ENCODE data around the gene TNFRSF1A.

Gene TNFRSF1A

GRCh38 chr12:6341417-6342139 is at the start of gene TNFRSF1A:
TNFRSF1A (minus strand) TSS chr12:6342076; CDS start chr12:6341814, 262 bp downstream.
- DNase-seq (ENCODE audit: low read depth in 2 of 2) = peak; percentile 25 to 32

DNA sequence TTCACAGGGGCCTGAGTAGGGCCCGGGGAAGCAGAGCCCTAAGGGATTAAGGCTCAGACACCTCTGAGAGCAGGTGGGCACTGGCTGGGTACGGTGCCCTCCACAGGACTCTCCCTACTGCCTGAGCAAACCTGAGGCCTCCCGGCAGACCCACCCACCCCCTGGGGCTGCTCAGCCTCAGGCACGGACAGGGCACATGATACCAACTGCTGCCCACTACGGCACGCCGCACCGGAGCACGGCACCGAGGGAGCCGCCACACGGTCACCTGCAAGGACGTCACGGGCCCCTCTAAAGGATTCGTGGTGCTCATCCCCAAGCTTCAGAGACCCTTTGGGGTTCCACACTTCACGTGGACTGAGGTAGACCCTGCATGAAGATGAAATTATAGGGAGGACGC is 49.1 kb upstream of the TNFRSF1A start:
- DNase-seq (ENCODE audit: low read depth in 2 of 2) = no peak

DNA sequence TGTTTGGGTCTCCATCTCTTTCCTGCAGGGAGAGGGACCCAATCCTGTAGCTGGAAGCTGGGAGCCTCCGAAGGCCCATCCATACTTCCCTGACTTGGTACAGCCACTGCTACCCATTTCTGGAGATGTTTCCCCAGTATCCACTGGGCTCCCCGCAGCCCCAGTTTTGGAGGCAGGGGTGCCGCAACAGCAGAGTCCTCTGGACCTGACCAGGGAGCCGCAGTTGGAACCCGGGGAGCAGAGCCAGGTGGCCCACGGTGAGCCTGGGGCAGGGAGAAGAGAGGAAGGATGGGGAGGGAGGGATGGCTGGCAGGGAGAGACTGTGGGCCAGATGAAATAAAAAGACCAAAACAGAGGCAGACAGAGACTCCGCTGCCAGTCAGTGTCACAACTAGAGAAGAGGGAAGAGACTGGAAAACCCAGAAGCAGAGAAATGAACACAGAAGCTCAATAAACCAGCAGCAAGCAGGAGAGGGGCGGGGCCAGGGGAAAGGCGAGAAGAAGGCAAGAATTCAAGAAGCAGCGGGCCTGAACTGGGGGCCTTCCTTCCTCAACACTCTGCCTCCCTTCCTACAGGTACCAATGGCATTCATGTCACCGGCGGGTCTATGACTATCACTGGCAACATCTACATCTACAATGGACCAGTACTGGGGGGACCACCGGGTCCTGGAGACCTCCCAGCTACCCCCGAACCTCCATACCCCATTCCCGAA is 48.4 kb upstream of the TNFRSF1A start:
- DNase-seq (ENCODE audit: low read depth in 2 of 2) = no peak

DNA sequence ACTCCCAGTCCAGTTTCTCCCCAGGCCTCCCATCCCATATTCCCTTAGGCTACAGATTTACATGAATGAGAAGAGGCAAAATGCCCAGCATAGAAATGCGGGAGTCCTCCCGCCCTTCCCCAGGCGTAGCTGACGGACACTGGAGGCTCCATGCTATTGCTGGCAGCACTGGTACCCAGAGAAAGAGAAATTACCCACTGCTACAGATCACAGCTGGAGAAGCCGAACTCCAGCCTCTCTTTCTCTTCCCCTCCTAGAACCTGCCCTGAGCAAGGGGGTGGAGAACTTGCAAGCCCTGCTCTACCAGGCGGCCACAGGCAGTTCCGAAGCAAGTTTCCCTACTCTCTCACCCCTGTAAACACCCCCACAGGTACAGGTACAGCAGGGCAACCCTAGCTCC is 45.7 kb upstream of the TNFRSF1A start:
- DNase-seq (ENCODE audit: low read depth in 2 of 2) = no peak

DNA sequence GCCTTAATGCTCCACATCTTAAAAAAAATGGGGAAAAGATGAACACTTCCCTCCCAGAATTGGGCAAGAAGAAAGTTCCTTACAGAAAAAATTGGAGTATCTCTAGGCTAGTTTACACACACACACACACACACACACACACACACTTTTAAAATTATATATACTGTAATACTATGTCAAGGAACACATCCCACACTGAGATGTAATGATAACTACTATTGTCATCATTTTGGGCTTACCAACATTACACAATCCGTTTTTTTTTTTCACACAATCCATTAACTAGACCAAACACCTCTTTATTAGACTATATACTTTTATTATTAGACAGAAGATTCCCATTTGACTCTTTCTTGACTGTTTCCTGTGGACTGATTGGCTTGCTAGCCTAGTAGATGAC is 44.6 kb upstream of the TNFRSF1A start:
- DNase-seq (ENCODE audit: low read depth in 2 of 2) = no peak

- DNase-seq (ENCODE audit: low read depth in 2 of 2) = no peak
Measured at GRCh38 chr12:6386038-6386437, 44.2 kb upstream of the TNFRSF1A start.

DNA sequence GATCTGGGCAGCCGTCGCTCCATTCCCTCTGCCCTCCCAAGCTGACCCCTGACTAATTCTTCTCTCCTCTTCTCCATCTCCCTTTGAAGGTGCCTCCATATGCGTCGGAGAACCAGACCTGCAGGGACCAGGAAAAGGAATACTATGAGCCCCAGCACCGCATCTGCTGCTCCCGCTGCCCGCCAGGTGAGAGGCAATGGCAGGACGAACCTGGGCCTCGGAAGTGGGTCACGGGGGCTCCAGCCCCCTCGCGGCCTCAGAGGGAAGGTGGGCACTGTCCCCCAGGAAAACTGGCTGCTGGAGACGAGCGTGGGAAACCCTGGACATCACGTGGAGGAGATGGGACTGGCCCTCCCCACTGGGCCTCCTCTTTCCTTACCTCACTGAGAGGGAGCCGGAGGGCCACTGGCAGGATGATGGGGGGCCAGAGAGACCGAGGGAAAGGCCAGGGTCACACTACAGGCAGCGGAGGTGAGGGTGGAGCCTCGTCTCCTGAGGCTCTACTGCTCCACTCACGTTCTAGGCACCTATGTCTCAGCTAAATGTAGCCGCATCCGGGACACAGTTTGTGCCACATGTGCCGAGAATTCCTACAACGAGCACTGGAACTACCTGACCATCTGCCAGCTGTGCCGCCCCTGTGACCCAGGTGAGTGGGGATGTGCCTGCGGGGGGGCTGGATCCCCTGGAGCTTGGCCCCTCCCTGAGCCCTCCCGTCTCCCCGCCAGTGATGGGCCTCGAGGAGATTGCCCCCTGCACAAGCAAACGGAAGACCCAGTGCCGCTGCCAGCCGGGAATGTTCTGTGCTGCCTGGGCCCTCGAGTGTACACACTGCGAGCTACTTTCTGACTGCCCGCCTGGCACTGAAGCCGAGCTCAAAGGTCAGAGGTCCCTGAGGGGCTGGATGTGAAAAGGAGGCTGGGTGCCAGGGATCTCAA is 42.9 kb upstream of the TNFRSF1A start:
- DNase-seq (ENCODE audit: low read depth in 2 of 2) = no peak

DNA sequence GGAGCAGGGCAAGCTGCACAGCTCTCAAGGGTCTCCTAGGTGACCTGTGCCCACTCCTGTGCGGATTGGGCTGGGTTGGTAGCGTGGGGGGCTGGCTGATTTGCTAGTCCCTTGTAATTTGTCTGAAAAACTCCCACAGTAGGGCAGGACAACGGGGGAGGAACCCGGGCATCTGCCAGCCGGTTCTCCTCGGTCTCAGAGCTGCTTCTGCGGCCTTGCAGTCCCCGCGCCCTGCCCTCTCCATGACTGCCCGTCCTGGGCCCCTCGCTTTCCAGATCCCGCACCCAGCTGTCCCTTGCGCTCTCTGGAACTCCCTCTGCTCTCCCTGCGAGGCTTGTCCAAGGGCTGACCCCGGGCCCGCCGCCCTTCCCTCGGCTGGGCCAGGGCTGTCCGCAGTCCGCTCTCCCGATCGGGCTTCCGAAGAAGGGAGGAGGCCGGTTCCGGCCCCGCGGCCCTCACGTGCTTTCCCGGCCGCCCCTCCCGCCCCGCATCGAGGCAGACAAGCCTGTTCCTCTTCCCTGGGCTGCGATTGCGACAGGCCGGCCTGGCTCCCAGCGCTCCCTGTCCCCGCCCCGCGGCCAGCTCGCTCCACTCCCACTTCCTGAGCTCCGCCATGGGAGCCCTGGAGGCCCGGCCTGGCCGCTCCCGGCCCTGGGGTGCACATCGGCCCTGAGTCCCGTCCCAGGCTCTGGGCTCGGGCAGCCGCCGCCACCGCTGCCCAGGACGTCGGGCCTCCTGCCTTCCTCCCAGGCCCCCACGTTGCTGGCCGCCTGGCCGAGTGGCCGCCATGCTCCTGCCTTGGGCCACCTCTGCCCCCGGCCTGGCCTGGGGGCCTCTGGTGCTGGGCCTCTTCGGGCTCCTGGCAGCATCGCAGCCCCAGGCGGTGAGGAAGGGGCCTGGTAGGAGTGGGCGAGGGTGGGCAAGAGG is 42.0 kb upstream of the TNFRSF1A start, which contains the start of gene LTBR:
Gene LTBR, plus strand, starts transcription at position 591 of the 927 bp plus-strand sequence. Its CDS starts 197 bp downstream, at position 788.
- no peak for DNase-seq (ENCODE audit: low read depth in 2 of 2)

DNA sequence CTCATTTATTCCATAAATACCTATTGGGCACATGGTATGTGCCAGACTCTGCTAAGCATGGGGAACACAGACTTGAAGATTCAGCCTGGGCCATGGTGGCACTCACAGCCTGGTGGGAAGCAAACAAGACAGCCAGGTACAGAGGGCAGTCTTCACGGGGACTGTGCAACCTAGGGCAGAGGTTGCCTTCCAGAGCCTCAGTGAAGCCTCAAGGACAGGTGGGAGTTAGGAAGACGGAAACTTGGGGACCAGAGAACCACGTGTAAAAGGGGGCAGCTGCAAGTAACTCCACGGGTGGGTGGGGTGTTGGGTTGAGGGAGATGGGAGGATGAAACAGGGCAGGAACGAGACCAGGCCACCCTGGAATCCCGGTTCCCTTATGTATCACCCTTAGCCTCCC is 41.1 kb upstream of the TNFRSF1A start:
- DNase-seq (ENCODE audit: low read depth in 2 of 2) = no peak

GRCh38 chr12:6382371-6382770 is 40.5 kb upstream of the TNFRSF1A start:
- no peak for DNase-seq (ENCODE audit: low read depth in 2 of 2)

DNA sequence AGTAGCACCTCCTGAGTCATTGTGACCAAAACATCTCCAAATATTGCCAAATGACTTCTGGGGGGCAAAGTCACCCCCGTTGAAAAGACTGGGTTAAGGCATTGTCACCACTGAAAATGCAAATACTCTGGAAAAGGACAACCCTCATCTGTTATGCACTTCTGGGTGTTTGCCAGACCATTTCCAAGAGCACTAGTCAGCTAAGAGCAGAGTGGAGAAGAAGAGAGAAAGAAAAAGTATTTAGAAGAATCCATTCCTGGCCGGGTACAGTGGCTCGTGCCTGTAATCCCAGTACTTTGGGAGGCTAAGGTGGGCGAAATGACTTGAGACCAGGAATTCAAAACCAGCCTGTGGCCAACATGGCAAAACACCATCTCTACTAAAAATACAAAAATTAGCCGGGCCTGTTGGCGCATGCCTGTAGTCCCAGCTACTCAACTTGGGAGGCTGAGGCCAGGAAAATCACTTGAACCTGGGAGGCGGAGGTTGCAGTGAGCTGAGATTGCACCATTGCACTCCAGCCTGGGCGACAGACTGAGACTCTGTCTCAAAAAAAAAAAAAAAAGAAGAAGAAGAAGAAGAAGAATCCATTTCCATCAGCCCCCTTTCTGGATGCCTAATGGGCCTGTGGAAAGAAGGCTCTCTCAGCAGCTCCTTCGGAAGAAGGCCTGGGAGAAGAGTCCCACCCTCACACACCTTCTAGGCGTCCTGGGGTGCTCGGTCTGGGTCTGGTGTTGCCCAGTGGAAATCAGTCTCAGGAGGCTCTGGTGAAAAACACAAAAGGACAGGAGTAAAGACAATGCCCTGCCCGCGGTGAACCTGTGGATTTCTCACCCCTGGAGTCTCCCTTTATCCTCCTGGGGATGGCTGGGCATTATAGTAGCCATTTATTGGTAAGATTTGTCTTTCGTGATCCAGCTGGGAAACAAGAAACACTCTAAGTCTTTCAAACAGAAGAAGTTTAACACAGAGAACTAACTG is 38.6 kb upstream of the TNFRSF1A start:
- DNase-seq (ENCODE audit: low read depth in 2 of 2) = no peak

DNA sequence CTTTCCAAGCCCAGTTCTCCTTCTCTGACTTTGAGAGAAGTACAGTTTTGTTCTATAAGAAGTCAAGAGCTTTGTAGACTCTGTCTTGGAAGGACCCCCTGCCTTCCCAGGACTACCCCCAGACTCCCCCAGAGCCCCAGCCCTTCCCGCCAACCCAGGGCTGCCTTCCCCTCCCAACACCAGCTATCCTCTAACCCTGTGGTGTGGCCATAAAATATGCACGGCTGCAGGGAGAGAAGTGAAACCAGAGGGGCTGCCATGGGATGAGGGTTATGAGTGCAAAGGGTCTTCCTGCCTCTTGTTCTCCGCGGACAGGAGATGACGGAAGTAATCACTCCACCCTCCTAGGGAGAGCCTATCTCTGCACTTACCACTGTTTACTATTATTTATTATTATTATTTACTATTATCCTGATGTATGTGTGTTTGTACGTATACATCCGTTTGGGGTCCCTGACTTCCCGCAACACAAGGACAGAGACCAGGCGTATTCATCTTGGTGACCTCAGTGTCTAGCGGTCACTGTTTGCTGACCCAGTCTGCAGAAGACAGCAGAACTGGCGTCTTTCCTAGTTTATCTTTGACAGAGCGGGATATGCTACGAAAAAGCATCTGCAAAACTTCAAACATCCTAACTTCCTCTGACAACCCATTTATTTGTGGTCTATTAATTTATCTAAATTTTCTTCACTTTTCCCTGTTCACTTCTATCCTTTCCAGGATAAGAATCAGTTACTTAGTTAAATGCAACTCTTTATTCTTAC is 37.0 kb upstream of the TNFRSF1A start:
- no peak for DNase-seq (ENCODE audit: low read depth in 2 of 2)

DNA sequence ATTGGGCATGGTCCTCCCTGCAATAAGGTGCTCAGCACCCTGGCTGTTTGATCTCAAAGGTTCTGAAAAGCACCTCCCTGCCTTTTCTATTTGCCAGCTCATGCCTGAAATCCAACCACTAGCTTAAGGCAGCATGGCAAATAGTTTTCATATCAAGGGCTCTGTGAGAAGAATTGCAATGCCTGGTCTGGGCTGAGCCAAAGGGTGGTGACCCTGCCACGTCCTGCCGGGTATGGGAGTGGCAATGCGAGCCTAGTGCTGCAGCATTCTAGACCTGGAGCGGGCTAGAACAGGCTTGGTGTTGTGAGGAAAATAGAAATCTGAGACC is 35.8 kb upstream of the TNFRSF1A start:
- DNase-seq (ENCODE audit: low read depth in 2 of 2) = no peak

- DNase-seq (ENCODE audit: low read depth in 2 of 2) = no peak
Measured at GRCh38 chr12:6376870-6377666, 35.2 kb upstream of the TNFRSF1A start.

- no peak for DNase-seq (ENCODE audit: low read depth in 2 of 2)
Measured at GRCh38 chr12:6376079-6376869, 34.4 kb upstream of the TNFRSF1A start.

DNA sequence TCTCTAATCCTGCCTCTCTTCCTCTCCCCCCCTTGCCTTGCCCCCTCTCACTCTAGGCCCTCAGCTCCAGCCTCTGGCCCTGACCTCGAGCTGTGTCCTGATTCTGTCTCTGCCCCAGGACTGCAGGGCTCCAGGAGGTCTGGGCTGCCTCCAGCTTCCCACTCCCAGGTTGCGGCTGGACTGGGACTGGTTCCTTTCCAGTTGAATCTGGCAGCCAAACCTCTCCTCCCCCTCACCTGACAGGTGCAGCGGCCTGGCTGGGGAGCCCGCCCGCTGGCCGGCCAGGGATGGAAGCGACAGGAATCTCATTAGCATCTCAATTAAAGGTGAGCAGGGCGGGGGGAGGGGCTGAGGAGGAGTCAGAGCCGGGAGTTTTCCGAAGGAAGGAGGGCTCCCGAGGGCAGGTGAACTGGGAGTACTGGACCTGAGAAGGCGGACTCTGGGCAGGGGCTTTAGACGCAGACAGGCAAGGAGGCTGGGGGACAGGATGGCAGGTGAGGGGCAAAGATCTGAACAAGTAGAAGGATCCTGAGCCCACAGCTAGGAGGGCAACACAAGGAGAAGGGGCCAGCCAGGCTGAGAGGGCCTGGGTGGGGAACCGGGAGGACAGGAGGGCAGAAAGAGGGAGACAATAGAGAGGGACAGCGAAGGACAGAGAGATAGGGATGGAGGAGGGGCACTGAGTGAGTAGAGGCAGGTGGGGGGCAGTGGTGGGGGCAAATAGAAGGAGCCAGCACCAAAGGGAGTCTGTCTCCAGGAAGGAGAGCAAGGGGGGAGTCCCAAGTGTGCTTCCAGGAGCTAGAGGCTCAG is 33.6 kb upstream of the TNFRSF1A start, which contains the start of gene SCNN1A:
Gene SCNN1A, minus strand, starts transcription at position 295 of the 810 bp plus-strand sequence. CDS start 780 bp downstream, outside the sequence.
- DNase-seq (ENCODE audit: low read depth in 2 of 2) = no peak

- DNase-seq (ENCODE audit: low read depth in 2 of 2) = no peak
Measured at GRCh38 chr12:6374786-6375160, 32.9 kb upstream of the TNFRSF1A start.

All from stimulated activated CD4-positive, alpha-beta T cell treated with anti-CD3 and anti-CD28 coated beads, Interleukin-1b, Interleukin-23, amount 100 ng/mL, for 4 hours (primary cell).